Naive thymus-derived CD4-positive, alpha-beta T cell (primary cell): ENCODE measurements around the gene TMEM151B. TPM values are rescaled to one million over a fixed set of nuclear protein-coding genes. Genes with fewer than 3 reads are reported as not detected.

ENCODE experiments used
- ATAC-seq: fragments of 150-1000 bp; cut with Tn5 transposase; 2 replicates; pipeline ENCODE4 v1.10.0; 2021; ENCODE audit warnings: mild to moderate bottlenecking, moderate library complexity
- CTCF ChIA-PET: fragments of 350-600 bp; sonication (Branson Sonifier 250); formaldehyde crosslinking; loops from one replicate; lab custom pipeline; 2021; ENCODE audit warnings: antibody characterized with exemption; lab: Charles Lee
- POLR2A ChIA-PET: fragments of 350-600 bp; sonication (Branson Sonifier 250); formaldehyde crosslinking; loops from one replicate; lab custom pipeline; 2021; ENCODE audit warnings: antibody characterized with exemption, inconsistent platforms; lab: Charles Lee
- DNase-seq, 9 donors: peaks; one replicate each; pipeline versions ENCODE4 v3.0.0 to v3.0.0-alpha.2; 2020 to 2022; ENCODE audit warnings: mixed read lengths in 1 of 9
- H3K27ac ChIP-seq: one replicate; pipeline ENCODE4 v1.7.0; 2013; ENCODE audit warnings: mild to moderate bottlenecking, low read depth, low read length, moderate library complexity
- H3K27me3 ChIP-seq, 2 donors: one replicate each; pipeline ENCODE4 v1.7.0; 2013; ENCODE audit warnings: low read length in 2 of 2, mild to moderate bottlenecking in 2 of 2, moderate library complexity in 2 of 2; ENCODE audit not compliant: control insufficient read depth in 2 of 2, insufficient read depth in 2 of 2
- H3K36me3 ChIP-seq, 3 experiments: 1 replicate in 2 of 3; 2 replicates in 1 of 3; pipeline ENCODE4 v1.7.0; 2013; ENCODE audit warnings: low read length in 3 of 3, mild to moderate bottlenecking in 3 of 3, moderate library complexity in 1 of 3; ENCODE audit not compliant: insufficient read depth in 3 of 3, control insufficient read depth in 2 of 3
- H3K4me1 ChIP-seq, 2 donors: one replicate each; pipeline ENCODE4 v1.7.0; 2013; ENCODE audit warnings: low read length in 2 of 2, mild to moderate bottlenecking in 2 of 2, moderate library complexity in 1 of 2; ENCODE audit not compliant: control insufficient read depth in 2 of 2, insufficient read depth in 2 of 2
- H3K4me3 ChIP-seq: 2 replicates; pipeline ENCODE4 v1.7.0; 2013; ENCODE audit warnings: mild to moderate bottlenecking, low read length
- H3K9me3 ChIP-seq, 3 experiments: 1 replicate in 2 of 3; 2 replicates in 1 of 3; pipeline ENCODE4 v1.7.0; 2013; ENCODE audit warnings: low read length in 3 of 3; ENCODE audit not compliant: control insufficient read depth in 2 of 3
- H3K27ac Mint-ChIP-seq, 9 donors: one replicate each; pipeline ENCODE4 v1.8.0; 2020 to 2022; ENCODE audit warnings: mixed read lengths in 9 of 9, mild to moderate bottlenecking in 8 of 9, moderate library complexity in 5 of 9, inconsistent platforms in 2 of 9
- H3K27me3 Mint-ChIP-seq, 5 donors: one replicate each; pipeline ENCODE4 v1.8.0; 2021 to 2022; ENCODE audit warnings: mixed read lengths in 5 of 5, mild to moderate bottlenecking in 1 of 5
- H3K36me3 Mint-ChIP-seq, 5 donors: one replicate each; pipeline ENCODE4 v1.8.0; 2020 to 2022; ENCODE audit warnings: mixed read lengths in 5 of 5, mild to moderate bottlenecking in 3 of 5, inconsistent platforms in 1 of 5
- H3K4me1 Mint-ChIP-seq, 7 donors: one replicate each; pipeline ENCODE4 v1.8.0; 2020 to 2022; ENCODE audit warnings: mixed read lengths in 7 of 7, mild to moderate bottlenecking in 3 of 7, inconsistent platforms in 1 of 7
- H3K4me3 Mint-ChIP-seq, 10 donors: one replicate each; pipeline ENCODE4 v1.8.0; 2020 to 2022; ENCODE audit warnings: mild to moderate bottlenecking in 10 of 10, mixed read lengths in 10 of 10, moderate library complexity in 6 of 10, inconsistent platforms in 2 of 10
- H3K9me3 Mint-ChIP-seq, 11 donors: one replicate each; pipeline ENCODE4 v1.8.0; 2020 to 2022; ENCODE audit warnings: mixed read lengths in 11 of 11, mild to moderate bottlenecking in 4 of 11, inconsistent platforms in 1 of 11, moderate library complexity in 1 of 11
- intact Hi-C, 2 donors: fragments of 100-400 bp; cut with micrococcal nuclease; formaldehyde crosslinking; loops; one replicate each; pipeline ENCODE4 v1.15.1; 2023
- polyA plus RNA-seq, 2 donors: library from polyadenylated mRNA; unstranded; fragments of 300-500 nt; fragmentation: Illumina TruSeq; gene quantifications; one replicate each; pipeline ENCODE4 v1.2.3, GENCODE V29; 2021
- total RNA-seq, 6 experiments: library from RNA in 5 of 6; stranded (reverse) in 5 of 6; gene quantifications; 1 replicate in 5 of 6; 2 replicates in 1 of 6; pipeline ENCODE4 v1.2.3 and lab custom pipeline; 2021 to 2026

The TMEM151B gene
- total and polyA plus RNA-seq, 7 experiments from 2014 or later = 0.22 TPM; not detected in 6

GRCh38 chr6:44264154-44265006 is 5.9 kb upstream of the TMEM151B start:
- H3K9me3 ChIP-seq = no peaks in the 10 kb centered on the region
- peak overlapping the region; percentile 81 to 99 (median 94) for H3K4me3 Mint-ChIP-seq
- intact Hi-C loops = loop anchor here (1.0 to 2.0 kb wide), 9 partner anchors 7 to 137 kb away; partner anchors contain the start of genes CDC5L (in 2 of the 2), SLC29A1 (in 2 of the 2), SLC35B2 (in 2 of the 2) and AARS2 (in 1 of the 2)
- peaks cover 7 to 14% (median 9%) of the 10 kb centered on the region in 5 donors for H3K27me3 Mint-ChIP-seq
- H3K27ac ChIP-seq = peak overlapping the region; percentile 97
- H3K4me1 ChIP-seq = peaks cover 30% of the 10 kb centered on the region in 2 donors
- POLR2A ChIA-PET = interaction anchor here (1.2 to 3.7 kb wide), 5 partner anchors 9 to 41 kb away, joined by 4 to 33 read pairs (median 8); partner anchors contain the start of genes HSP90AB1 and SLC29A1
- H3K4me1 Mint-ChIP-seq = peaks cover 30 to 51% (median 36%) of the 10 kb centered on the region in 7 donors
- H3K27me3 ChIP-seq = peaks cover 0 to 3% of the 10 kb centered on the region in 2 donors
- no peaks in the 10 kb centered on the region for H3K9me3 Mint-ChIP-seq
- peaks cover 0 to 18% (median 0%) of the 10 kb centered on the region in 3 experiments for H3K36me3 ChIP-seq
- peak overlapping the region; percentile 85 for H3K4me3 ChIP-seq
- H3K27ac Mint-ChIP-seq = peak overlapping the region; percentile 90 to 96 (median 92)
- peaks cover 0 to 18% (median 5%) of the 10 kb centered on the region in 5 donors for H3K36me3 Mint-ChIP-seq
- no peak for DNase-seq
- peak; percentile 31 for ATAC-seq
- CTCF ChIA-PET = interaction anchor here (0.7 to 1.2 kb wide), 4 partner anchors 8 to 44 kb away, joined by 3 to 5 read pairs (median 4); partner anchors contain the start of gene HSP90AB1

- peaks cover 0 to 13% (median 0%) of the 10 kb centered on the region in 3 experiments for H3K36me3 ChIP-seq
- H3K27ac ChIP-seq = peak within 1 kb of the TSS; percentile 97
- Mint-ChIP-seq H3K4me3 (peak within 1 kb of the TSS; percentile 87 to 99 (median 94)), H3K36me3 (peaks cover 0 to 18% (median 5%) of the 10 kb centered on the region in 5 donors), H3K27me3 (peaks cover 15 to 22% (median 16%) of the 10 kb centered on the region in 5 donors), H3K27ac (peak within 1 kb of the TSS; percentile 90 to 96 (median 92)), H3K4me1 (peaks cover 32 to 57% (median 43%) of the 10 kb centered on the region in 7 donors), H3K9me3 (no peaks in the 10 kb centered on the region)
- H3K9me3 ChIP-seq = no peaks in the 10 kb centered on the region
- peaks cover 0 to 8% of the 10 kb centered on the region in 2 donors for H3K27me3 ChIP-seq
- H3K4me3 ChIP-seq = peak within 1 kb of the TSS; percentile 85
- ChIA-PET CTCF (interaction anchor here (1.0 to 5.2 kb wide), 4 partner anchors 9 to 44 kb away, joined by 3 to 50 read pairs (median 4); partner anchors contain the start of gene HSP90AB1), POLR2A (interaction anchor here (1.2 to 3.7 kb wide), 5 partner anchors 10 to 41 kb away, joined by 4 to 33 read pairs (median 8); partner anchors contain the start of genes HSP90AB1 and SLC29A1)
- ATAC-seq (peak; percentile 92), DNase-seq (peak; percentile 87 to 99 (median 93))
- H3K4me1 ChIP-seq = peaks cover 30% of the 10 kb centered on the region in 2 donors
- intact Hi-C loops = loop anchor here (1.0 to 2.0 kb wide), 9 partner anchors 8 to 138 kb away; partner anchors contain the start of genes CDC5L (in 2 of the 2), SLC29A1 (in 2 of the 2), SLC35B2 (in 2 of the 2) and AARS2 (in 1 of the 2)
Measured at GRCh38 chr6:44265007-44265721, 5.1 kb upstream of the TMEM151B start, which contains the start of gene NFKBIE. Gene NFKBIE, minus strand, starts transcription at chr6:44265551. Its CDS starts 205 bp downstream, at chr6:44265346.

GRCh38 chr6:44265722-44266233 is 4.5 kb upstream of the TMEM151B start:
- H3K4me1 ChIP-seq = peaks cover 30% of the 10 kb centered on the region in 2 donors
- DNase-seq (no peak), ATAC-seq (no peak)
- H3K4me1 Mint-ChIP-seq = peaks cover 32 to 57% (median 43%) of the 10 kb centered on the region in 7 donors
- peaks cover 0 to 8% of the 10 kb centered on the region in 2 donors for H3K27me3 ChIP-seq
- no peaks in the 10 kb centered on the region for H3K9me3 Mint-ChIP-seq
- peak overlapping the region; percentile 87 to 99 (median 94) for H3K4me3 Mint-ChIP-seq
- intact Hi-C loops = loop anchor here (1.0 to 2.0 kb wide), 9 partner anchors 8 to 138 kb away; partner anchors contain the start of genes CDC5L (in 2 of the 2), SLC29A1 (in 2 of the 2), SLC35B2 (in 2 of the 2) and AARS2 (in 1 of the 2)
- H3K4me3 ChIP-seq = peak overlapping the region; percentile 85
- CTCF ChIA-PET = interaction anchor here (1.6 to 5.2 kb wide), 2 partner anchors 10 to 39 kb away, joined by 10 to 50 read pairs; partner anchors contain the start of gene SLC35B2
- H3K27ac ChIP-seq = peak overlapping the region; percentile 97
- H3K27me3 Mint-ChIP-seq = peaks cover 15 to 22% (median 17%) of the 10 kb centered on the region in 5 donors
- H3K9me3 ChIP-seq = no peaks in the 10 kb centered on the region
- peaks cover 0 to 17% (median 4%) of the 10 kb centered on the region in 5 donors for H3K36me3 Mint-ChIP-seq
- POLR2A ChIA-PET = interaction anchor here (1.3 to 3.7 kb wide), 4 partner anchors 11 to 42 kb away, joined by 3 to 33 read pairs (median 10); partner anchors contain the start of genes HSP90AB1 and SLC29A1
- H3K36me3 ChIP-seq = peaks cover 0 to 7% (median 0%) of the 10 kb centered on the region in 3 experiments
- peak overlapping the region; percentile 77 to 96 (median 91) for H3K27ac Mint-ChIP-seq

- peaks cover 0 to 10% of the 10 kb centered on the region in 2 donors for H3K27me3 ChIP-seq
- Mint-ChIP-seq H3K4me1 (peaks cover 26 to 54% (median 42%) of the 10 kb centered on the region in 7 donors), H3K27ac (peak overlapping the region; percentile 55 to 96 (median 90)), H3K36me3 (peaks cover 0 to 15% (median 0%) of the 10 kb centered on the region in 5 donors), H3K27me3 (peaks cover 15 to 26% (median 21%) of the 10 kb centered on the region in 5 donors), H3K9me3 (no peaks in the 10 kb centered on the region), H3K4me3 (peak overlapping the region; percentile 87 to 99 (median 94))
- peak overlapping the region; percentile 97 for H3K27ac ChIP-seq
- intact Hi-C loops = no loop called here
- peaks cover 0 to 4% (median 0%) of the 10 kb centered on the region in 3 experiments for H3K36me3 ChIP-seq
- ChIA-PET CTCF (interaction anchor here (0.6 to 5.2 kb wide), 6 partner anchors 10 to 72 kb away, joined by 3 to 50 read pairs (median 6); partner anchors contain the start of genes HSP90AB1 and SLC35B2), POLR2A (interaction anchor here (1.3 to 3.7 kb wide), 4 partner anchors 10 to 43 kb away, joined by 3 to 33 read pairs (median 6); partner anchors contain the start of genes HSP90AB1 and SLC29A1)
- DNase-seq (no peak), ATAC-seq (no peak)
- no peaks in the 10 kb centered on the region for H3K9me3 ChIP-seq
- H3K4me3 ChIP-seq = no peak overlapping the region
- H3K4me1 ChIP-seq = peaks cover 30% of the 10 kb centered on the region in 2 donors
Measured at GRCh38 chr6:44266347-44266746, 3.9 kb upstream of the TMEM151B start.

- H3K36me3 ChIP-seq = peaks cover 0 to 4% (median 0%) of the 10 kb centered on the region in 3 experiments
- peaks cover 0 to 16% of the 10 kb centered on the region in 2 donors for H3K27me3 ChIP-seq
- POLR2A ChIA-PET = interaction anchor here (1.2 to 3.7 kb wide), 4 partner anchors 11 to 169 kb away, joined by 3 to 33 read pairs (median 3); partner anchors contain the start of gene HSP90AB1
- no peak overlapping the region for H3K4me3 ChIP-seq
- peaks cover 20 to 36% (median 28%) of the 10 kb centered on the region in 5 donors for H3K27me3 Mint-ChIP-seq
- H3K27ac ChIP-seq = no peak overlapping the region
- H3K27ac Mint-ChIP-seq = peak overlapping the region in 5 of 9 donors; percentile 25 to 59 (median 44)
- H3K4me1 Mint-ChIP-seq = peaks cover 25 to 52% (median 40%) of the 10 kb centered on the region in 7 donors
- intact Hi-C loops = no loop called here
- CTCF ChIA-PET = interaction anchor here (0.8 to 5.2 kb wide), 8 partner anchors 11 to 88 kb away, joined by 3 to 50 read pairs (median 4); partner anchors contain the start of gene SLC35B2
- ATAC-seq (no peak), DNase-seq (no peak)
- peak overlapping the region in 1 of 10 donors; percentile 2 for H3K4me3 Mint-ChIP-seq
- H3K4me1 ChIP-seq = peaks cover 27 to 29% of the 10 kb centered on the region in 2 donors
- no peaks in the 10 kb centered on the region for H3K9me3 Mint-ChIP-seq
- peaks cover 0 to 15% (median 0%) of the 10 kb centered on the region in 5 donors for H3K36me3 Mint-ChIP-seq
- no peaks in the 10 kb centered on the region for H3K9me3 ChIP-seq
Measured at GRCh38 chr6:44267252-44267651, 3.0 kb upstream of the TMEM151B start.
